IMR-90 (cell line): ENCODE data around the gene EAF1. TPM values are rescaled to one million over a fixed set of nuclear protein-coding genes. Genes with fewer than 3 reads are reported as not detected.

Source experiments
- ATAC-seq: fragments of 200-7000 bp; cut with Tn5 transposase; 2 replicates; pipeline ENCODE4 v1.9.1; 2020; ENCODE audit warnings: low read depth, mild to moderate bottlenecking, moderate library complexity
- BruUV-seq: library from RNA; stranded (reverse); fragments of 400-500 nt; replicated peaks from 2 replicates; lab custom pipeline; 2021; lab: Mats Ljungman, UMichigan
- CTCF ChIA-PET: fragments of 300-600 bp; formaldehyde crosslinking; extraction: SDS; loops from one replicate; lab custom pipeline; 2021; ENCODE audit warnings: antibody characterized with exemption; lab: Yijun Ruan, JAX
- POLR2A ChIA-PET: fragments of 300-600 bp; sonication (Branson Sonifier 250); formaldehyde crosslinking; loops from one replicate; lab custom pipeline; 2022; ENCODE audit warnings: antibody characterized with exemption; ENCODE audit not compliant: unreplicated experiment; lab: Charles Lee
- DNase-seq: peaks from one replicate; pipeline ENCODE4 v3.0.0; 2013
- H2AFZ ChIP-seq: replicated peaks from 2 replicates; pipeline ENCODE3; 2013; ENCODE audit warnings: low read length, mild to moderate bottlenecking; ENCODE audit not compliant: poor library complexity
- H2AK5ac ChIP-seq: 2 replicates; pipeline ENCODE4 v1.6.1; 2013; ENCODE audit warnings: low read depth, low read length, inconsistent platforms
- H2AK9ac ChIP-seq: replicated peaks from 2 replicates; pipeline ENCODE3; 2013; ENCODE audit warnings: mild to moderate bottlenecking, low read depth, low read length, moderate library complexity; ENCODE audit not compliant: poor library complexity
- H2BK120ac ChIP-seq: 2 replicates; pipeline ENCODE4 v1.6.1; 2013; ENCODE audit warnings: low read depth, low read length, inconsistent platforms
- H2BK15ac ChIP-seq: 3 replicates; pipeline ENCODE4 v1.6.1; 2013; ENCODE audit warnings: low read depth, low read length, inconsistent platforms
- H2BK20ac ChIP-seq: 2 replicates; pipeline ENCODE4 v1.6.1; 2013; ENCODE audit warnings: low read depth, mild to moderate bottlenecking, inconsistent platforms, low read length, moderate library complexity
- H2BK5ac ChIP-seq: 2 replicates; pipeline ENCODE4 v1.6.1; 2013; ENCODE audit warnings: mild to moderate bottlenecking, low read depth, low read length, inconsistent platforms; ENCODE audit not compliant: poor library complexity, severe bottlenecking
- H3K14ac ChIP-seq: replicated peaks from 2 replicates; pipeline ENCODE4 v1.6.1; 2013; ENCODE audit warnings: low read depth, low read length, inconsistent platforms
- H3K18ac ChIP-seq: 2 replicates; pipeline ENCODE4 v1.6.1; 2013; ENCODE audit warnings: low read depth, low read length, control low read depth
- H3K23ac ChIP-seq: 2 replicates; pipeline ENCODE4 v1.6.1; 2013; ENCODE audit warnings: low read depth, low read length, inconsistent platforms
- H3K27ac ChIP-seq: 2 replicates; pipeline ENCODE4 v1.5.1; 2013; ENCODE audit warnings: mild to moderate bottlenecking, control low read depth, low read length; ENCODE audit not compliant: insufficient read depth
- H3K27me3 ChIP-seq: 2 replicates; pipeline ENCODE4 v1.6.1; 2013; ENCODE audit warnings: low read length; ENCODE audit not compliant: control insufficient read depth, insufficient read depth
- H3K36me3 ChIP-seq: 2 replicates; pipeline ENCODE4 v1.6.1; 2013; ENCODE audit warnings: low read length, mixed read lengths; ENCODE audit not compliant: control insufficient read depth, insufficient read depth
- H3K4ac ChIP-seq: 2 replicates; pipeline ENCODE4 v1.6.1; 2013; ENCODE audit warnings: low read depth, low read length, inconsistent platforms
- H3K4me1 ChIP-seq: 2 replicates; pipeline ENCODE4 v1.6.1; 2013; ENCODE audit warnings: low read length, mixed read lengths; ENCODE audit not compliant: control insufficient read depth, insufficient read depth
- H3K4me2 ChIP-seq: 2 replicates; pipeline ENCODE4 v1.6.1; 2013; ENCODE audit warnings: low read depth, mild to moderate bottlenecking, control low read depth, low read length, moderate library complexity
- H3K4me3 ChIP-seq: 2 replicates; pipeline ENCODE4 v1.5.1; 2013; ENCODE audit warnings: low read depth, mild to moderate bottlenecking, control low read depth, low read length, moderate library complexity; ENCODE audit not compliant: insufficient read depth
- H3K56ac ChIP-seq: 2 replicates; pipeline ENCODE4 v1.6.1; 2013; ENCODE audit warnings: low read length, inconsistent platforms; ENCODE audit not compliant: insufficient read depth; ENCODE audit errors: extremely low read depth
- H3K79me1 ChIP-seq, 2 experiments: 2 replicates each; pipeline ENCODE4 v1.6.1; 2013; ENCODE audit warnings: low read length in 2 of 2, inconsistent platforms in 1 of 2, low read depth in 1 of 2
- H3K9ac ChIP-seq: 2 replicates; pipeline ENCODE4 v1.6.1; 2013; ENCODE audit warnings: low read depth, low read length, control low read depth
- H3K9me1 ChIP-seq: 2 replicates; pipeline ENCODE4 v1.6.1; 2013; ENCODE audit warnings: low read length, inconsistent platforms; ENCODE audit not compliant: insufficient read depth
- H3K9me3 ChIP-seq: 2 replicates; pipeline ENCODE4 v1.6.1; 2013; ENCODE audit warnings: low read length; ENCODE audit not compliant: control insufficient read depth, insufficient read depth
- H4K20me1 ChIP-seq: 2 replicates; pipeline ENCODE4 v1.6.1; 2013; ENCODE audit warnings: low read length, inconsistent platforms; ENCODE audit not compliant: insufficient read depth
- H4K5ac ChIP-seq: 2 replicates; pipeline ENCODE4 v1.6.1; 2013; ENCODE audit warnings: mild to moderate bottlenecking, low read depth, low read length, control low read depth
- H4K8ac ChIP-seq, 2 experiments: 2 replicates each; pipeline ENCODE4 v1.6.1; 2013; ENCODE audit warnings: low read depth in 2 of 2, low read length in 2 of 2, control low read depth in 1 of 2, inconsistent platforms in 1 of 2
- H4K91ac ChIP-seq: 2 replicates; pipeline ENCODE4 v1.6.1; 2013; ENCODE audit warnings: low read depth, low read length, inconsistent platforms; ENCODE audit not compliant: insufficient read depth
- BHLHE40 ChIP-seq: fragments of 150-350 bp; IDR thresholded peaks from 2 replicates; pipeline ENCODE4 v1.6.1; 2016; ENCODE audit warnings: mild to moderate bottlenecking, low read depth, low read length
- CEBPB ChIP-seq: IDR thresholded peaks from 2 replicates; pipeline ENCODE4 v1.6.1; 2012; ENCODE audit warnings: low read depth, low read length, improper control_type of control experiment
- ELK1 ChIP-seq: fragments of 150-350 bp; IDR thresholded peaks from 2 replicates; pipeline ENCODE4 v1.6.1; 2016; ENCODE audit warnings: low read depth, mild to moderate bottlenecking, low read length, moderate library complexity, borderline replicate concordance
- MAFK ChIP-seq: IDR thresholded peaks from 2 replicates; pipeline ENCODE4 v1.6.1; 2012; ENCODE audit warnings: low read depth, low read length, improper control_type of control experiment
- MAZ ChIP-seq: IDR thresholded peaks from 2 replicates; pipeline ENCODE4 v1.6.1; 2012; ENCODE audit warnings: low read depth, mild to moderate bottlenecking, low read length, improper control_type of control experiment, moderate library complexity, borderline replicate concordance
- POLR2A ChIP-seq: IDR thresholded peaks from 2 replicates; pipeline ENCODE4 v1.6.1; 2012; ENCODE audit warnings: mild to moderate bottlenecking, low read depth, low read length
- RAD21 ChIP-seq: IDR thresholded peaks from 2 replicates; pipeline ENCODE4 v1.6.1; 2012; ENCODE audit warnings: low read length, improper control_type of control experiment
- RFX5 ChIP-seq: IDR thresholded peaks from 2 replicates; pipeline ENCODE4 v1.8.0; 2012; ENCODE audit warnings: low read depth, mild to moderate bottlenecking, low read length, moderate library complexity
- SMC3 ChIP-seq: fragments of 150-350 bp; IDR thresholded peaks from 2 replicates; pipeline ENCODE4 v1.6.1; 2016; ENCODE audit warnings: low read depth, mild to moderate bottlenecking, antibody characterized with exemption, low read length, moderate library complexity
- USF2 ChIP-seq: fragments of 150-350 bp; IDR thresholded peaks from 2 replicates; pipeline ENCODE4 v1.6.1; 2017; ENCODE audit warnings: mild to moderate bottlenecking, antibody characterized with exemption, low read length, low read depth
- WGBS, 2 experiments: methylation state at CpG; one replicate each; pipeline versions ENCODE4 v1.1.5 to v1.1.7; 2013; ENCODE audit warnings: missing lambda C conversion rate in 2 of 2; ENCODE audit not compliant: insufficient read length in 1 of 2; ENCODE audit errors: extremely low coverage in 2 of 2; 5-methylcytosine and 5-hydroxymethylcytosine counted together
- dilution Hi-C: fragments of 300-500 bp; cut with HindIII; formaldehyde crosslinking; loops from one replicate; pipeline ENCODE4 v1.14.3; 2018; ENCODE audit warnings: low sequenced_read_pairs; ENCODE audit not compliant: unreplicated experiment
- in situ Hi-C: fragments of 300-500 bp; cut with MboI; formaldehyde crosslinking; loops from 3 replicates; pipeline ENCODE4 v1.14.3; 2019; ENCODE audit warnings: low sequenced_read_pairs, inconsistent platforms, mixed read lengths
- intact Hi-C: fragments of 100-400 bp; cut with micrococcal nuclease; formaldehyde crosslinking; loops from 2 replicates; pipeline ENCODE4 v1.10.0; 2022
- polyA plus RNA-seq, 3 experiments: library from polyadenylated mRNA; depleted of rRNA; stranded (reverse); fragments of >200 nt; gene quantifications; 2 replicates each; pipeline ENCODE4 v1.2.3, GENCODE V29; 2012; ENCODE audit warnings: low replicate concordance in 1 of 3
- total RNA-seq: library from RNA; depleted of rRNA; stranded (reverse); fragments of >200 nt; gene quantifications from 2 replicates; pipeline ENCODE4 v1.2.3, GENCODE V29; 2012

Gene EAF1
- total and polyA plus RNA-seq, 2 of the 4 experiments (the other 2 are of a cell fraction), result 7.0 to 21.3 TPM

DNA sequence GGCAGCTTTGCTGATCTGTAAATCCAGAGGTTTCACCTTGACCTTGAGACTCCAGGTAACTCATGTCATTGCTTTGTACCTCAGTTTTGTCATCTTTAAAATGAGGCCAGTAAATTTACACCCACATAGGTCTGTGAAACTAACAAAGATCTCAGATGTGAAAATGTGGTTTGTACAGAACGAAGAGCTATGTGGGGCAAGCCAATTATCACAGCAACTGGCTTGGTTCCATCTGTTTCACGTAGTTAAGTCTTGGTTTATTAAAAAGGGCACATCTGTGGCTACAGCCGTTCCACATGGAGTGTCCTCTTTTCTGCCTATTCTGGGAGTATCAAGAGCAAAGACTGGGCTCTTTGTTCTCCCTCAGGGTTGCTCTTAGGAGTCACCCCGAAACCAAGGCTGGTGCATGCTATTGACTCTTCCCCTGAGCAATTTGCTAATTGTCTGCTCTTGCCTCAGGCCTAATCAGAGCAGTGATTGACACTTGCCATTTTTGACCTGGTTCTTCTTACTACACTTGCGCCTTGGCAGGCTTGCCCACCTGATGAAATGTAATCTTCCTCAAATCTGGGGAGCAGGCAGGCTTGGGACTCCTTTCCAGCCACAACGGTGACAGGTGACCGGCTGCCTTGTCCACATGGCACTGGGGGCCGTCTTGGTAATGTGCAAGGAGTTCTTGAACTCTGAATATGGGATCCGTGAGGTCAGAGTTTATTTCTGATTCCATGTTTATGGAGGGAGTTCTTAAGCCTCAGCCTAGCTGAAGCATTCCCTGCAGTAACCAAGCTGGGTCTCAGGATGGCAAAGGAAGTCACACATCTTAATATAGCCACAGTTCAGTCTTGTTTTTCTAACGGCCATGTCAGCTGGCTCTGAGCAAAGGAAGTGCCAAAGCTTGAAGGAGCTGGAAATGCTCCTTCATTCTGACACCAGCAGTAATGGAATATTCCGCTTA, 40.1 kb downstream of the EAF1 start:
- no peak overlapping the region for H3K9ac ChIP-seq
- dilution Hi-C loops (no loop called here), intact Hi-C loops (no loop called here), in situ Hi-C loops (no loop called here)
- no peaks in the 10 kb centered on the region for H4K20me1 ChIP-seq
- no peaks in the 10 kb centered on the region for H3K4me1 ChIP-seq
- CTCF ChIA-PET, result no interaction called here
- H3K79me1 ChIP-seq, result no peaks in the 10 kb centered on the region
- H2AK9ac ChIP-seq, result no peak overlapping the region
- ATAC-seq (no peak), DNase-seq (no peak)
- H4K8ac ChIP-seq, result no peak overlapping the region
- no peaks in the 10 kb centered on the region for H3K36me3 ChIP-seq
- POLR2A ChIA-PET, result no interaction called here
- H3K18ac ChIP-seq, result no peak overlapping the region
- H3K56ac ChIP-seq, result no peak overlapping the region
- H2BK15ac ChIP-seq, result no peak overlapping the region
- BruUV-seq, result no TSS peak
- no peak overlapping the region for H4K91ac ChIP-seq
- H3K9me3 ChIP-seq, result no peaks in the 10 kb centered on the region
- H3K4me2 ChIP-seq, result no peak overlapping the region
- H2BK5ac ChIP-seq, result no peak overlapping the region
- H3K27me3 ChIP-seq, result no peaks in the 10 kb centered on the region
- no peak overlapping the region for H3K14ac ChIP-seq
- TF ChIP-seq MAFK (no peak), RFX5 (no peak), RAD21 (no peak), MAZ (no peak), SMC3 (no peak), BHLHE40 (no peak), POLR2A (no peak), USF2 (no peak), CEBPB (no peak), ELK1 (no peak)
- no peak overlapping the region for H4K5ac ChIP-seq
- H3K4ac ChIP-seq, result no peak overlapping the region
- H3K23ac ChIP-seq, result no peak overlapping the region
- H2AFZ ChIP-seq, result no peak overlapping the region
- no peaks in the 10 kb centered on the region for H3K9me1 ChIP-seq
- H2BK120ac ChIP-seq, result no peak overlapping the region
- H2BK20ac ChIP-seq, result no peak overlapping the region
- no peak overlapping the region for H3K4me3 ChIP-seq
- 68% methylated on average over 2 of the region's 11 CpGs; no CpG with 5 or more reads in 1 of the 2 experiments for WGBS, 2 experiments
- no peak overlapping the region for H3K27ac ChIP-seq
- H2AK5ac ChIP-seq, result no peak overlapping the region
